Type B pancreatic cell (in vitro differentiated cells): ENCODE measurements around the gene UROS. TPM values are rescaled to one million over a fixed set of nuclear protein-coding genes. Genes with fewer than 3 reads are reported as not detected.

ENCODE experiments used
- DNase-seq: peaks from one replicate; pipeline ENCODE4 v3.0.0; 2021; ENCODE audit warnings: mixed read lengths; ENCODE audit not compliant: unreplicated experiment; ENCODE audit errors: extremely low spot score
- H3K27ac Mint-ChIP-seq: 2 replicates; pipeline ENCODE4 v1.8.0; 2021; ENCODE audit warnings: mild to moderate bottlenecking, mixed read lengths
- H3K27me3 Mint-ChIP-seq: 2 replicates; pipeline ENCODE4 v1.8.0; 2021; ENCODE audit warnings: mixed read lengths
- H3K36me3 Mint-ChIP-seq: 2 replicates; pipeline ENCODE4 v1.8.0; 2021; ENCODE audit warnings: mixed read lengths
- H3K4me1 Mint-ChIP-seq: one replicate; pipeline ENCODE4 v1.8.0; 2021; ENCODE audit warnings: mixed read lengths; ENCODE audit not compliant: unreplicated experiment
- H3K4me3 Mint-ChIP-seq: 2 replicates; pipeline ENCODE4 v1.8.0; 2021; ENCODE audit warnings: mild to moderate bottlenecking, mixed read lengths
- H3K9me3 Mint-ChIP-seq: 2 replicates; pipeline ENCODE4 v1.8.0; 2021; ENCODE audit warnings: mixed read lengths
- total RNA-seq: library from RNA; stranded (reverse); gene quantifications from 2 replicates; pipeline ENCODE4 v1.2.1, GENCODE V29; 2021; ENCODE audit warnings: low replicate concordance
- TF ChIP-seq, protein P1 (sequence below): fragments of 200-600 bp; sonication (generic); conservative IDR thresholded peaks from 2 replicates; pipeline ENCODE4 v1.5.0; 2021; ENCODE audit warnings: antibody characterized with exemption, mild to moderate bottlenecking

UROS gene
- total RNA-seq, 1 donor from 2014 or later = 52.5 TPM

DNA sequence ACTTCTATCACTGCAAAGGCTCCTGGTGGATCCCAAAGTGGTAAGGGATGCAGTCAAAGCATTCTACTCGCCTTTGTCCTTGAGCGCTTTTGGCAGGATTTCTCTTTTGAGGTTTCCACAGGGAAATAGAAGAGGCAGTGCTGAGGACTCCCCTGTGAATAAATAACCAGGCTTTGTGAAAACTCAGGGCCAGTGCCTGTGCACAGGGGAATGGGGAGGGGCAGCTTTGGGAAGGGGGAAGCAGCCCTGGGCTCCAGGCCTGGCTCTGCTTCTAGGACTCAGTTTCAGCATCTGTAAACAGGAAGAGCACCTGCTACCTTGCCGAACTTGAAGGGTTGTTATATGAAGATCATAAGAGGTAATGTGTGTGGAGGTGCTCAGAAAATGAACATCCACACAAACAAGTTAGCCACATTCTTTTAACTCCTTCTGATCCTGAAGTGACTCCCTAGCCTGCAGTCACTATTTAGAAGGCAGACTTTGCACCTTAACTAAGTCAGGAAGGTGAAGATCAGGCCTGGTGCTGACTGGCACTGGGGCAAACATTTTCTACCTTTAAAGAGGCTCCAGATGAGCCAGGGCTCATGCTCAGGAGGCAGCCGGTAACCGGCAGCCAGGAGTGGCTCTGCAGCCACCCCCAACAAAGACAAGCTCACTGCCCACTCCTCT lies 24.9 kb downstream of the UROS start:
- Mint-ChIP-seq H3K27me3 (no peaks in the 10 kb centered on the region), H3K27ac (no peak overlapping the region), H3K36me3 (peaks cover 6% of the 10 kb centered on the region), H3K4me1 (peaks cover 4% of the 10 kb centered on the region), H3K4me3 (no peak overlapping the region), H3K9me3 (no peaks in the 10 kb centered on the region)
- TF ChIP-seq, protein P1, sequence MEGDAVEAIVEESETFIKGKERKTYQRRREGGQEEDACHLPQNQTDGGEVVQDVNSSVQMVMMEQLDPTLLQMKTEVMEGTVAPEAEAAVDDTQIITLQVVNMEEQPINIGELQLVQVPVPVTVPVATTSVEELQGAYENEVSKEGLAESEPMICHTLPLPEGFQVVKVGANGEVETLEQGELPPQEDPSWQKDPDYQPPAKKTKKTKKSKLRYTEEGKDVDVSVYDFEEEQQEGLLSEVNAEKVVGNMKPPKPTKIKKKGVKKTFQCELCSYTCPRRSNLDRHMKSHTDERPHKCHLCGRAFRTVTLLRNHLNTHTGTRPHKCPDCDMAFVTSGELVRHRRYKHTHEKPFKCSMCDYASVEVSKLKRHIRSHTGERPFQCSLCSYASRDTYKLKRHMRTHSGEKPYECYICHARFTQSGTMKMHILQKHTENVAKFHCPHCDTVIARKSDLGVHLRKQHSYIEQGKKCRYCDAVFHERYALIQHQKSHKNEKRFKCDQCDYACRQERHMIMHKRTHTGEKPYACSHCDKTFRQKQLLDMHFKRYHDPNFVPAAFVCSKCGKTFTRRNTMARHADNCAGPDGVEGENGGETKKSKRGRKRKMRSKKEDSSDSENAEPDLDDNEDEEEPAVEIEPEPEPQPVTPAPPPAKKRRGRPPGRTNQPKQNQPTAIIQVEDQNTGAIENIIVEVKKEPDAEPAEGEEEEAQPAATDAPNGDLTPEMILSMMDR = no peak
- no peak for DNase-seq

DNA sequence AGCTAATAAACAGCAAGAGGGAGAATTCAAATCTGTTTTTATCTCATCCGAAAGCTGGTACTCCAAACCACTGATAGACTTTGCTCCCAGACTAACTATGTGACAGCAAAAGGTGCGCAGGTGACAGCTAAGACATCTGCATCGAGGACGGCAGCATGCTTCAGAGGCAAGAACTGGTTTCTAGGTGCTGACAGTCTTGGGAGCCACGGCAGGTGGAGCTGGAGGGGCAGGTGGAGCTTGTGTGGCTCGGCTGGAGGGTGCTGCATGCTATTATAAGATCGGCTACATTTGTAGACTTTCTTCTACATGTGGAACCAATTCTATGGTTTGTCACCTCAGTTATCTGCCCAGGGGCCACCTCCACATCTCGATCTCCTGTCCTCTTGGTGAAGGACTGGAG lies 25.6 kb downstream of the UROS start:
- Mint-ChIP-seq H3K4me3 (no peak overlapping the region), H3K27me3 (no peaks in the 10 kb centered on the region), H3K36me3 (peaks cover 6% of the 10 kb centered on the region), H3K27ac (no peak overlapping the region), H3K4me1 (peaks cover 4% of the 10 kb centered on the region), H3K9me3 (no peaks in the 10 kb centered on the region)
- TF ChIP-seq, protein P1 = no peak
- DNase-seq = no peak

DNA sequence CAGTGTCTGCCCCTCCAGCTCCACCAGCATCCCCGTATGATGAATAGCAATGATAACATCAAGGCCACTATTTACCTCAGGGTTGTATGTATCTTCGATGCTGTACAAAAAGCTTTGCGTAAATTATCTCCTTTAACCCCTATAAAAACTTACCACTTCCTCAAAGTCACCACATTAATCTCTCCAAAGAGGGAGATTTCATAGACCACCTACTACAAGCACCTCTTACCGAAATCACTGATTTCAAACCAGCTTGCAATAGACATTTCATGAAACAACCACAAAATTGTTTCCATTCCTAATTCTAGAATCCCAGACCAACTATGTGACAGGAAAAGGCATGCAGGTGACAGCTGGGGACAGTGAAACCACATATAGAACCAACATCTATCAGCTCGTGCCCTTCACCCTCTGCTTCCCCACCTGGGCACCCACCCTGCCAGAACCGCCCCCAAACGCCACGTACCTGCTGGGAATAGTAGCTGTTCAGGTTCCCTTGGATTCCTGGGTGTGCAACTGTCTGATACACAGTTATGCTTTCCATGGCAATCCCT lies 27.3 kb downstream of the UROS start:
- H3K27ac Mint-ChIP-seq = no peak overlapping the region
- H3K4me3 Mint-ChIP-seq = no peak overlapping the region
- H3K4me1 Mint-ChIP-seq = peaks cover 4% of the 10 kb centered on the region

DNA sequence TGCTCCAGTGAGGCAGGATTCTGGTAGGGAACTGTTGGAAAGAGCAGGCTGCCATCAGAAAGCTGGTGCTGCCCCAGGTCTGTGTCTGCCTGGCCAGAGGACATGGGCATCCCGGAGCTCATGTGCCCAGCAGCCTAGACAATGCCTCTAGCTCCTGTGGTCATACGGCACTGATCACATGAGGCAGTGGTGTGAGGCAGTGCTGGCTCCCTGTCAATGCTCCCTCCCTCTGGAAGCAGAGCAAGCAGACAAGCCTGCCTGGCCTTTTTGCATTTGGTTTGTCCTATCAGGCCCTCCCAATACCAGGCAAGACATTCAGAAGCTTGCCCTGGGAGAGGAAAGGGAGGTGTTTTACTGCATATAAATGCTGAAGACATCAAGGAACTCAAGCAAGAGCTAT lies 27.9 kb downstream of the UROS start:
- TF ChIP-seq, protein P1 = no peak
- no peaks in the 10 kb centered on the region for H3K27me3 Mint-ChIP-seq
- no peaks in the 10 kb centered on the region for H3K9me3 Mint-ChIP-seq
- peaks cover 10% of the 10 kb centered on the region for H3K36me3 Mint-ChIP-seq
- H3K4me1 Mint-ChIP-seq = peaks cover 4% of the 10 kb centered on the region
- no peak overlapping the region for H3K4me3 Mint-ChIP-seq
- H3K27ac Mint-ChIP-seq = no peak overlapping the region
- DNase-seq = no peak

More for the DNA sequence above, 27.3 kb downstream of the UROS start:
- Mint-ChIP-seq H3K27me3 (no peaks in the 10 kb centered on the region), H3K36me3 (peaks cover 8% of the 10 kb centered on the region), H3K9me3 (no peaks in the 10 kb centered on the region)
- TF ChIP-seq, protein P1 = no peak
- DNase-seq = no peak

DNA sequence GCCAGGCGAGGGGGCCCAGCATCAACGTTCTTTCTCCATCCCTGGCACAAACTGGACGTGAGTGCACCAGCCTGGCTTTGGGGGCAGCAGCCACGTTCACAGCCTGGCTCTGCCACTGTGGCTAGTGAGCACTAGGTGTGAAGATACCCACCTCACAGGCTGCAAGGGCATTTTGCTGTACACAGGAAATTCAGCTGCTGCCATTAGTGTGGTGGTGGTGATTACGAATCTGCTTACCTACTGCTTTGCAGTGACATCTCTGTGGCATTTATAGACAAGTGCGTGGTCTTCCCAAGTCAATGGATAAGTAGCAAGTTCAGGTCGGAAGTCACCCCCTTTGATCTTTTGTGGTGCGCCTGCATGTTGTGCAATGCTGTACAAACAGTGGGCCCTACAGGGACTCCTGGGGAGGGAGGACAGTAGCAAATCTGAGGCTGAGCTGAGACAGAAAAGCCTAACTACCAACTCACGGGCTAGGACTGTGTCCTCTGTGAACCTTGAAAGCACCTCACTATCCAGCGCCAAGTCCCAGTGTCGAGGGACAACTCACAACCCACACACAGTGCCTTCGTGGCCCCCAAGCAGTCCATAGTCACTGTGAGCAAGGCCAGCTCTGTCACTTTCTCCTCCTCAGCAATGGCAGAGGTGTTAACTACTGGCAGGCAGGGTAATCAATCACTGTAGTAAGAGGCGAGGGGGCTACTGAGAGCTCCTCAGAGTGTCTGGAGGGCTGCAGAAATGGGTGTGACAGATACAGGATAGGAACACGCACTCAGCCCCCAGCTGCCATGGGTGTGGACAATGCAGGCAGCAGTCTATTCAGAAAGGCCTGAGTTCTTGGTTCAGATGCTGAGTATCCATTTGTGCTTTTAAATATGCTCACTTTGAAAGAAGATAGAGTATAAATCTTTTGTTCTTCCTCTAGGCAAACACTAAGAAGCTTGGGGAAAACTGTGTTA lies 30.4 kb downstream of the UROS start:
- DNase-seq = no peak
- no peak overlapping the region for H3K27ac Mint-ChIP-seq
- H3K36me3 Mint-ChIP-seq = peaks cover 15% of the 10 kb centered on the region
- H3K9me3 Mint-ChIP-seq = no peaks in the 10 kb centered on the region
- H3K4me1 Mint-ChIP-seq = no peaks in the 10 kb centered on the region
- TF ChIP-seq, protein P1 = no peak
- no peaks in the 10 kb centered on the region for H3K27me3 Mint-ChIP-seq
- H3K4me3 Mint-ChIP-seq = no peak overlapping the region
